ENCODE results near the gene SDHA.

GRCh38 chr5:270340-270739, 52.2 kb downstream of the SDHA start:
- TF ChIP-seq CTCF (IDR thresholded peaks at IDR 0.05; ENCODE audit: insufficient read depth, low read length, poor library complexity, severe bottlenecking), result no peak
- TF ChIP-seq EZH2phosphoT487 (conservative IDR thresholded peaks at IDR 0.05; ENCODE audit: low read length), result no peak

Data from SU-DHL-6 (cell line).